NCI-H128 (cell line): ENCODE measurements around the gene ZNF300.
"Not testable (repeated sequence)": the region's sequence is repeated elsewhere in the genome, so short reads cannot be mapped to it uniquely, and the experiment has no call there.

ENCODE experiments used
- DNase-seq: peaks from one replicate; lab custom pipeline; 2025; ENCODE audit not compliant: unreplicated experiment; lab: John Stamatoyannopoulos, UW

ZNF300 gene

DNA sequence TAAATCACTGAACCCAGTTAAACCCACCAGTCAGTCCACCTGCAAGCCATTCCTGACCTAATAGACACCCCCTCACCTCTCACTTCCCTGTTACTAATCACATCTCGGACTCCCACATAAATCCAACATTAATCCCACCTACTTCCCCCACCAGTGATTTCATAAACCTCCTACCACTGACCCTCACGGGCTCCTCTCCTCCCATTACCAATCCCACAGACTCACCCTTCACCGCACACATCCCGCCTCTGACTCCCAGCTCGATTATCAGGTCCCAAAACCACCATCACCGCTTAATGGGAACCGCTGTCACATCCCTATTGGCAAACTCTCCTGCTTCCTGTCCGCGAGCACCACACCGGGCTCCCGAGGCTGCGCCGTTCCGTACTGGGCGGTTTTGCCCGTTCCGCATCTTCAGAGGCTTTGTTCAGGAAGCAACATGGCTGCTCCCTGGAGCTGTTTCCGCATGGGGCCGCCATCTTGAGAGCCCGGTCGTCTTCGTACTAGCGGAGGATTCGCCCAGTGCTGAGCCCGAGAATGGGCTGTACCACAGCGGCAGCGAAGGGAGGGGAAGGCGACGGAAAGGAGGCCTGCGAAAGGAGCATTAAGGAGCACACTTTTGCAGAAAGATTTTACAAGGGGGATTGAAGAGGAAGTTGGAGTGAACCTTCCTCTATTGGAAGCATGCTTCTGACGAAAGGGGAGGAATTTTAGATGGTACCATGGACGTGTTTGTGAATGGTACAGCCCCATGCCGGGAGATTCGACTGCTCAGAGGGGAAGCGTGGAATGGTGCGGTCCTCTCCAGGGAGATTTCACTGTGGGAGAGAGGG is at the start of gene ZNF300:
Gene ZNF300 (minus strand): TSS at position 502 of the 833 bp plus-strand sequence. CDS start 1,825 bp downstream, outside the sequence.
- peak; percentile 64 for DNase-seq

DNA sequence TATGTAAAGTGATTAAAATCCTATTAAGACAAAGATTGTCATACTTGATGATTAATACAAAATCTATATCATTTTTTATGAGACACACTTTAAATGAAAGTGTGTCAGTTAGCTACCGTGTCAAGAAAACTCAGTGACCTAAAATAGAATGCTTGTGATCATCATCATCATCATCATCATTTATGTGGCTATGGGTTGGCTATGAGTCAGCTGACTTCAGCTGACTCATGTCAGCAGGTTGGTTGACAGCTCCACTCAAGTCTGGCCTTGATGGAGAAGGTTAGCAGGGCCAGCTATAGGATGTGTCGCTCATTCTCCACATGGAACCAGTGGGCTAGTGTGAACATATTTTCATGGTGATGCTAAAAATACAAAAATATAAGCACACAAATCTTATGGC is 43.8 kb upstream of the ZNF300 start:
- DNase-seq: no peak

DNA sequence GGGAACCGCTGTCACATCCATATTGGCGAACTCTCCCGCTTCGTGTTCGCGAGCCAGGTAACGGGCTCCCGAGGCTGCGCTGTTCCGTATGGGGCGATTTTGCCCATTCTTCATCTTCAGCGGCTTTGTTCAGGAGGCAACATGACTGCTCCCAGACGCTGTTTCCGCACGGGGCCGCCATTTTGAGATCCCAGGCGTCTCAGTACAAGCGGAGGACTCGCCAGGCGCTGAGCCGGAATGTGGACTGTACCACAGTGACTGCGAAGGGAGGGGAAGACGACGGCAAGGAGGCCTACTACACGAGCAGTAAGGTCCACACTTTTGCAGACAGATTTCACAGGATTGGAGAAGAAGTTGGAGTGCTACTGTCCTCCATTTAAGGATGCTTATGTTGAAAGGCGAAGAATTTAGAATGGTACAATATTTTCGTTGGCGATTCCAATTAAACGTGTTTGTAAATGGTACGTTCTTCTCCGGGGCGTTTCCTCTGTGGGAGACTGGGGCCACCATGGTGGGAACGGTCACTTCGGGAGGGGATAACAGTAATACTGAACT is 41.6 kb upstream of the ZNF300 start:
- no peak for DNase-seq

DNA sequence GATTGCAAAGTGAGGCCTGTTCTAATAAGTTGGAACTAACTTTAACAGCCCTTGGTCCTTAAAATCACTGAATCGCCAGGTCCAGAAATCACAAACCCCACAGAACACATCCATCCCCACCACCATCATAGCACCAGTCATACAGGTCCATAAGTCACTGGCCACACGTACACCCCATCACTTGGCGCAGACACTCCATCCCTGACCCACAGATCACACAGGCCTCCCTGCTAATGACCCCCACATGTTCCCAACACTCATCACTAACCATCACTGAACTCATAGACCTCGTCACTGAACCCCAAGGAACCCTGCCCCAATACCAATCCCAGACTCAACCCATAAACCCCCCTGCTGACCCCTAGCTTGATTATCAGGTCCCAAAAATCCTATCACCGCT is 41.2 kb upstream of the ZNF300 start:
- DNase-seq: no peak

DNA sequence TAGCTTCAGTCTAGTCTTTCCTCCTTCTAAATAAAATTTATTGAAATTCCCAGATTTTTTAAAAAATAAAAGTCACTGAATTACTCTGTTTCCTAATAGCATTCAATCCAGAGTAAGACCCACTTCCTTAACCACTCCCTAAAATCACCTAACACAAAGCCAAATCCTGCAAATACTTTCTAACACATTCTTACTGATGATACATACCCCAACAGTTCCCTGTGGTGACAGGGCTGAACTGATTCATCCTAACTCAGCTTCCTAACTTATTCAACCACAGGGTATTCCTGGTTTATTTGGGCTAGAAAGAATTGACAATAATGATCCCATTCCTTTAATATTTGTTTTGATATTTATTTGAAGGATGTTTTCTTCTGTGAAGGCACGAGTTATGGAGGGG is 40.7 kb upstream of the ZNF300 start:
- DNase-seq: no peak

DNA sequence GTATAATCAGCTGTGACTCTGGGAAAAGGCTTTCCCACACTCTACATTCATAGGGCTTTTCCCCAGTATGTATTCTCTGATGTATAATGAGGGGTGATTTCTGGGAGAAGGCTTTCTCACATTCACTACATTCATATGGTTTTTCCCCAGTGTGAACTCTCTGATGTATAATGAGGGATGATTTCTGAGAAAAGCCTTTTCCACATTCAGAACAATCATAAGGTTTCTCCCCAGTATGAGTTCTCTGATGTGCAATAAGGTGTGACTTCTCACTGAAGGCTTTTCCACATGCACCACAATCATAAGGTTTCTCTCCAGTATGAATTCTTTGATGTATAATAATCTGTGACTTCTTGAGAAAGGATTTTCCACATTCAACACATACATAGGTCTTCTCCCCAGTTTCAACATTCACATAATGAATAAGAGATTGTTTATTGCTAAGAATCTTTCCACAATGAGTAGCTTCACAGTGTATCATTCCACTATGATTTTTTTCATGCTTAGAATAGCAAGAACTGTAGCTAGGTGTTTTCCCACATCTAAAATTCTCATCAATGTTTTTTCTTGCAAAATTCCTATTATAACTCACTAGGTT is 26.7 kb upstream of the ZNF300 start:
- DNase-seq: no peak

DNA sequence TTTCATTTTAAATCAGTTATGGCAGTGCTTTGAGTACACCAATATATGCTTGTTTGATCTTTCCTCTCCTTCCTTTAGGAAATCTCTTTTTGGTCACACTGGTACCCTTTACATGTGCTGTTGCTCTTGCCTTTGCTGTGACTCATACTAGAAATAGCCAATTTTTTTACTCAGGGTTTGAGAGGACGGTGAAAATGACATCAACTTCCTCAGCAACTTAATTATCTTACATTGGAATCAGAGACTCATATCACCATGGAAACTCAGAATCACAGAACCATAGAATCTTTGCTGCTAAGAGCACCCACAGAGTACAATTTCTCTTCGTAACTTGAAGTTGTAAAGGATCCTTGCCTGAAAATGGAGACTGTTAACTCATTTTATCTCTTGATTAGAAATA is 13.8 kb upstream of the ZNF300 start:
- no peak for DNase-seq

DNA sequence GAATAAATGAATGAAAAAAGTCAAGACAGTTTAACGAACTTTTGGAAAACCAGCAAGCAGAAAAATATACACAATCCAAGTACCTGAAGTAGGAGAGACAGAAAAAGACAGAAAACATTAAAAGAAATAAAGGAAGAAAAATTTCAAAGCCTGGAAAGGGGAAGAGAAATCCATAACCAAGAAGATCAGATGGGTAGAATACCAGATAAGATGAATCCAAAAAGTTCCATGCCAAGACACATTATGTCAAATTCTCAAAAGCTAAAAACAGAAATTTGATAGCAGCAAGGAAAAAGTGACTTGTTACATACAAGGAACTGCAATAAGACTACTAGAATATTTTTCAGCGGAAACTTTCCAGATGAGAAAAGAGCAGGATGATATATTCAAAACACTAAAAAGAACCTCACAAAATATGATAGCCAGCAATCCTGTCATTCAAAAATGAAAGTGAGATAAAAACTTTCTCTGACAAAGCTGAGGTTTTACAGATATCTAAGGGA is 7.6 kb upstream of the ZNF300 start:
- DNase-seq: no peak

DNA sequence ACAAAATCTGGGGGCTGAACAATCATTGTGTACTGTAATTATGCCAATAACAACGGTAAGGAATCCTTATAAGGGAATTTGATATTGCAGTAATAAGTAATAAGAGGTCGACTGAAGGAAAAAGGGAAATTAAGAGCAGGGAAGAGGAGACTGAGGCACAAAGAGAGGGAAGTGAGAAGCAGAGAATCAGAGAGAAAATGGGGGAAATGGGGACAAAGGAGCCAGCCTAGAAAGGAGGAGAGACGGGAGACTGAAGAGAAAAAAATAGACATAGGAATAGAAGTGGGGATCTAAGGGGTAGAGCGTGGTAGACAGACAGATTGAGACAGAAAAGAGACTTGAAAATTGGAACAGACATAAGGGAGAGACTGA is 518 bp upstream of the ZNF300 start:
- DNase-seq: no peak

DNA sequence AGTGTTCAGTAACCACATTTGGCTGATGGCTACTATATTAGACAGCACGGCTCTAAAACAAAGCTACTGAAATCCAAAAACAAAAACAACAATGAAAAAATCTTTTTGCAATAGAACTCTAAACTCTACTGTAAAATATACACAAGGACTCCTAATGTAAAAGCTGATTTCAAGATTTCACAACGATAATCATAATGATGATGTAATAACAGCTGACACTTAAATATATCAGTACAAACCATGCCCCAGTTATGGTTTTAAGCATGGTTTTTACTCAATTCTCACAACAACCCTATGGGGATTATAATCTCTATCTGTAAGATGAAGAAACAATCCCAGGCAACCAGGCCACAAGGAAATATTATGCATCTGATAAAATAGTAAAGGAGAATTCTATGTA is 3.3 kb downstream of the ZNF300 start:
- no peak for DNase-seq

DNA sequence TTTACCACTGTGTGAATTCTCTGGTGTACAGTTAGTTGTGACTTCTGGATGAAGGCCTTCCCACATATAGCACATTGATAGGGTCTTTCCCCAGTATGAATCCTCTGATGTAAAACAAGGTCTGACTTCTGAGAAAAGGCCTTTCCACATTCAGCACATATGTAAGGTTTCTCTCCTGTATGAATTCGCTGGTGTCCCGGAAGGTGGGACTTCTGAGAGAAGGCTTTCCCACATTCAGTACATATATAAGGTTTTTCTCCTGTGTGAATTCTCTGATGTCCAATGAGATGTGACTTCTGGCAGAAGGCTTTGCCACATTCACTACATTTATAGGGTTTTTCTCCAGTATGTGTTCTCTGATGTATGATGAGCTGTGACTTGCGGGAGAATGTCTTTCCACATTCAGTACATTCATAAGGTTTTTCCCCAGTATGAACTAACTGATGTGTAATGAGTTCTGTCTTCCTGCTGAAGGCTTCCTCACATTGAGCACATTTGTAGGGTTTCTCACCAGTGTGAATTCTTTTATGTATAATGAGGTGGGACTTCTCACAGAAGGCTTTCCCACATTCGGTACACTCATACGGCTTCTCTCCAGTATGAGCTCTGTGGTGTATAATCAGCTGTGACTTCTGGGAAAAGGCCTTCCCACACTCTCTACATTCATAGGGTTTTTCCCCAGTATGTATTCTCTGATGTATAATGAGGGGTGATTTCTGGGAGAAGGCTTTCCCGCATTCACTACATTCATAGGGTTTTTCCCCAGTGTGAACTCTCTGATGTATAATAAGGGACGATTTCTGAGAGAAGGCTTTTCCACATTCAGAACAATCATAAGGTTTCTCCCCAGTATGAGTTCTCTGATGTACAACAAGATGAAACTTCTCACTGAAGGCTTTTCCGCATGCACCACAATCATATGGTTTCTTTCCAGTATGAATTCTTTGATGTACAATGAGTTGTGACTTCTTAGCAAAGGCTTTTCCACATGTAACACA is 9.1 kb downstream of the ZNF300 start:
- no peak for DNase-seq

DNA sequence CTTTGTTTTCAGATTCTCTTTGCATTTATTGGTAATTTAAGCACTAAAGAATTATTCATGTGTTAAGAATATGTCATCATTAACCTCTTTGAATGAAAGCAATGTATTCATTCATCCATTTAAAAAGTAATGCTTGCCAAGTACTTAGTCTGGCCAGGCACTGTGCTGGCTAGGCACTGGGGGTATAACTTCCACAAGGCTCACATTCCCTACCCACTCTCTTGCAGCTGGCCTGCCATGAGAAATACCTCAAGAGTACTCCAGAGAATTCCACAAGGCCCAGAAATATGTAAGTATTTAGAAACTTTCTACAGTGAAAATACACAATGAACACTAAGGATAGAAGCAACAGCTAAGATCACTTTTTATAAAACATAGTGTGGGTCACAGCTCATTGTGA is 25.4 kb downstream of the ZNF300 start:
- no peak for DNase-seq

DNA sequence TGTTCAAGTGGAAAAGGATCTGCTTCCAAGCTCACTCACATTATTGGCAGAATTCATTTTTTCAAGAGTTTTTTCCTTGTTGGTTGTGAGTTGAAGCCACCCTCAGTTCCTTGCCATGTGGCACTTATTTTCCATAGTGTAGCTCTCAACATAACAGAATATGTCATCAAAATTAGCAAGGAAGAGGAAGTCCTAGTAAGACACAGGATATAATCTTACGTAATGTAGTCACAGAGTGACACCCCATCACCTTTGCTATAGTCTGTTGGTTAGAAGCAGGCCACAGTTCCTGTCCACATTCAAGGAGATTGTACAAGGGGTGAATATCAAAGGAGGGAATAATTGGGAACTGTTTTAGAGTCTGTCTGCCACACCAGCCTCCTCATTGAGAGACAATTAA is 42.7 kb downstream of the ZNF300 start:
- DNase-seq: no peak

DNA sequence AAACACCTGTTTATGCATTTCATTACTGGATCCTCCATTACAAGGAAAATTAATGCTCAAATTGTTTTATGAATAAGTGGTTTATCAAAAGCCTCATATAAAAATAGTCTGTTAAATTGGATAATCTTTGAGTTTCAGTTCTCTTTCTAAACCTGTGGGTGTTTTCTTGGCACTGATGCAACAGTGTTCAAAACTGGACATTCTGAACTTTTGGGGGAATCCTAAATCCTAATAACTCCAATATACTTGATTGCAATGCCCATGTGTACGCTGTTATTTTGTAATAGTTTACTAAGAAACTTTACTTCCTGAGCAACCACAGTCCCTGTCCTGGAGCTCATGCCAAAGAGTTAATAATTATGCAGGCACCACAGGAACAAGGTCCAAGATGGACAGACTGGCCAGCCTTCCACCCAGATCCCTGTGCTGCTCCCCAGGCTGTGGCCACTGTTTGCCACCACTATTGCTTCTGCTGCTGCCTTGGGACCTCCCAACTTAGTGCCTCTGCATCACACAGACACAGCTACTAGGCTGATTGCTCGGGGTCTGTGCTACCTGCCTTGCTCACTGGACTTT is 44.4 kb downstream of the ZNF300 start:
- DNase-seq: no peak

DNA sequence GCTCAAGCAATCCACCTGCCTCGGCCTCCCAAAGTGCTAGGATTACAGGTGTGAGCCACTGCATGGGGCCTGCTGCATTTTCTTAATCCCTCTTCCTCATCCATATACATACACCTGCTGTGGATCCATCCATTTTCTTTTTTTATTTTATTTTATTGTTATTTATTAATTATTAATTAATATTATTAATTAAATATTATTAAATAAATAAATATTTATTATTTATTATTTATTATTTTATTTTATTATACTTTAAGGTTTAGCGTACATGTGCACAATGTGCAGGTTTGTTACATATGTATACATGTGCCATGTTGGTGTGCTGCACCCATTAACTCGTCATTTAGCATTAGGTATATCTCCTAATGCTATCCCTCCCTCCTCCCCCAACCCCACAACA is 48.1 kb downstream of the ZNF300 start:
- DNase-seq: not testable (repeated sequence)

DNA sequence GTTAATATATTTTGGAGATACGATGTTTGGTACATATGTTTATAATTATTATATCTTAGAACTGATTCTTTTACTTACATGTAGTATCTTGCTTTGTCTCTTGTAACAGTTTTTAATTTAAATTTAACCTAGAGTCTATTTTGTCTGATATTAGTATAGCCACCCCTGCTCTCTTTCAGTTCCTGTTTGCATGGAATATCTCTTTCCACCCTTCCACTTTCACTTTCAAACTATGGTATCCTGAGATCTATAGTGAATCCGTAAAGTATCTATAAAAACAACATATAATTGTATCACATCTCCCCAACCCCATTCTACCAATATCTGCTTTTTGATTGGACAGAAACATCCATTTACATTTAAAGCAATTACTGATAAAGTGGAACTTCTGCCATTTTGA is 51.2 kb downstream of the ZNF300 start:
- DNase-seq: no peak

DNA sequence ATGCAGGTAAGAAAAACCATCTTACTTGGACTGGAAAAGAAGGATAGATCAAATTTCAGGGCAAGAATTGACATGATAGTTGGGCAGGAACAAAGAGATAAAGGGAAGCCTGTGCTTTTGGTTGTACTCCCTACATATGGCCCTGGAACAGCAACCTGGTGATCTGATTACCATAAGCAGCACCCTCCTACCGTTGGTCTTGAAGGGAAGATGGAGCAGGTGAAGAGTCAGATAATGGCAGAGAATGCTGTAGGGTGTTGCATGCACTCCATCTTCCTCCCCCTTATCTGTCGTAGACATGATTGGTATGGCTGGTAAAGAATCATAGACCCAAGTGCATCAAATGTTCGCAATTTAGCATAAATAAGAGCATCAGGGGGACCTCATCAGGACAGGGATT is 53.7 kb downstream of the ZNF300 start:
- no peak for DNase-seq

DNA sequence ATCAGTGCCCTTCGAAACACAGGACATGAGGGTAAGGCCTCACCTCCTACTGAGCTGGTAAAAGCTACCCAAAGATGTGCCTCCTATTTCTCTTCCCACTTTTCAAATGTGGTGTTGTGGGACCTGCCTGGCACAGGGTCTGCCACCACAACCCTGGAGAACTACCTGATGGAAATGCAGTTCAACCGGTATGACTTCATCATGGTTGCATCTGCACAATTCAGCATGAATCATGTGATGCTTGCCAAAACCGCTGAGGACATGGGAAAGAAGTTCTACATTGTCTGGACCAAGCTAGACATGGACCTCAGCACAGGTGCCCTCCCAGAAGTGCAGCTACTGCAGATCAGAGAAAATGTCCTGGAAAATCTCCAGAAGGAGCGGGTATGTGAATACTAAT is 56.5 kb downstream of the ZNF300 start:
- no peak for DNase-seq

DNA sequence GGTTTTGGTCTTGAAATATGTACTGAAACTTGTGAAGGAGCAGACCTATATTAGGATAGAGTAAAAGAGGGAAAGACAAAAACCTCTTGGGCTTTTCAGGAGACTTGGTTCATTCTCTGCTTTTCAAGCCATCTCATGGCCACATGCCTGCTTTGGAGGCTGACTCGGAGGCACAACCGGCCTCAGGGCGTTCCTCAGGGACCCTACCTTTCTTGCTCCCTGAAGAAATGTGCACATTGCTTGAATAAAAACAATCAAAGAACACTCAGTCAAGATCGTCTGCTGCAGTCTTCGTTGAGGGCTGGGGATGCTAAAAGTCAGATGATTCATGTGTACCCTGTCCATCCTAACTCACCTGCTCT is 57.5 kb downstream of the ZNF300 start:
- DNase-seq: no peak

DNA sequence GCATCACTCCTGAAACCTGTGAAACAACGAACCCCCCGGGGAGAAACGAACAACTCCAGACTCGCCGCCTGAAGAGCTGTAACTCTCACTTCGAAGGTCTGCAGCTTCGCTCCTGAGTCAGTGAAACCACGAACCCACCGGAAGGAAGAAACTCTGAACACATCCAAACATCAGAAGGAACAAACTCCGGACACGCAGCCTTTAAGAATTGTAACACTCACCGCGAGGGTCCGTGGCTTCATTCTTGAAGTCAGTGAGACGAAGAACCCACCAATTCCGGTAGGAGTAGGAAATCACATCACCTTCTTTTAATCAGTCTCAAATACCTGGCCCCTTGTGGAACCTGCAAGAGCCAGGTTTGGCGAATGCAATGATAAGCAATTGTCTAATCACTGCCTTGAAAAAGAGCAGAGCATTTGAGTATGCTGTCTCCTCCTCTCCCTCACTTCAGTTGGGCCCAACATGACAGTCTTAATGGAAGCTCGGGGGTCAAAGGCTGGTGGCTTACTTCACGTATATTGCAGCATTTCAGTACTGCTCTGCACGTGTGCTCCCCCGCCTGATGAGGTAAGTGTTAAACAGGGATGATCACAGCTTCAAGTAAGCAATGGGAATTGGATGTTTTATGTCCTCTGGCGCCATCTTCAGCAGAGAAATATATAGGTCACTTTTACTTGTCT is 58.0 kb downstream of the ZNF300 start:
- peak; percentile 26 for DNase-seq
